ENCODE data around the gene SFT2D1. TPM values are rescaled to one million over a fixed set of nuclear protein-coding genes. Genes with fewer than 3 reads are reported as not detected.

SFT2D1 gene
- total and polyA plus RNA-seq, 9 of the 15 experiments (the other 6 are each of a cell fraction or from before 2014, with no cell fraction given): 54.4 to 140 (median 74.6) TPM

DNA sequence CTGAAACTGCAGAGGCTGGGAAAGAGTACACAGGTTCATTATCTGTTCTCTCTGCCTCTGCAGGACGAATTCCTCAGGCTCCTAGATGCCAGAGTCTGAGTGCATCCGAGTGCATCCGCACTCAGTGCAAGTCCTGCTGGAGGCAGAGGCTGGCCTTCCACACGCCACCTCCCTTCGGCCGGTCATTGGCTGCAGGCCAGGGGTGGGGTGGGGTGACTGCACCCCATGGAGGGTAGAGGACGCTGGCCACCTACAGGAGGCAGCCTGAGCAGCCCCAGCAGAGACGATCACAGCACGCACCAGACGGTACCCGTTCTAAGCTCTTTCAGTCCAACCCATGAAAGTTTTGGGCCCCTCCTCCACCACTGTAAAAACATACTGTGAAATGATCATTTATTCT, 11.7 kb downstream of the SFT2D1 start (continued):
- TF ChIP-seq, protein P1, sequence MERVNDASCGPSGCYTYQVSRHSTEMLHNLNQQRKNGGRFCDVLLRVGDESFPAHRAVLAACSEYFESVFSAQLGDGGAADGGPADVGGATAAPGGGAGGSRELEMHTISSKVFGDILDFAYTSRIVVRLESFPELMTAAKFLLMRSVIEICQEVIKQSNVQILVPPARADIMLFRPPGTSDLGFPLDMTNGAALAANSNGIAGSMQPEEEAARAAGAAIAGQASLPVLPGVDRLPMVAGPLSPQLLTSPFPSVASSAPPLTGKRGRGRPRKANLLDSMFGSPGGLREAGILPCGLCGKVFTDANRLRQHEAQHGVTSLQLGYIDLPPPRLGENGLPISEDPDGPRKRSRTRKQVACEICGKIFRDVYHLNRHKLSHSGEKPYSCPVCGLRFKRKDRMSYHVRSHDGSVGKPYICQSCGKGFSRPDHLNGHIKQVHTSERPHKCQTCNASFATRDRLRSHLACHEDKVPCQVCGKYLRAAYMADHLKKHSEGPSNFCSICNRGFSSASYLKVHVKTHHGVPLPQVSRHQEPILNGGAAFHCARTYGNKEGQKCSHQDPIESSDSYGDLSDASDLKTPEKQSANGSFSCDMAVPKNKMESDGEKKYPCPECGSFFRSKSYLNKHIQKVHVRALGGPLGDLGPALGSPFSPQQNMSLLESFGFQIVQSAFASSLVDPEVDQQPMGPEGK (CRISPR knock-in tag; IDR thresholded peaks at IDR 0.05; ENCODE audit: borderline replicate concordance): no peak
- TF ChIP-seq BRCA1 (IDR thresholded peaks at IDR 0.05) (no peak), BRCA1 (CRISPR knock-in tag; IDR thresholded peaks at IDR 0.05) (no peak), MAX (CRISPR knock-in tag; IDR thresholded peaks at IDR 0.05) (peak; percentile 37; the same call in 1 of the 2 replicates), NCOA1 (IDR thresholded peaks at IDR 0.05; ENCODE audit: low read depth) (no peak), FOXP4 (CRISPR knock-in tag; IDR thresholded peaks at IDR 0.05; ENCODE audit: borderline replicate concordance) (no peak), BRD9 (IDR thresholded peaks at IDR 0.05; ENCODE audit: low read depth, partially characterized antibody) (no peak), RBM39 (optimal IDR thresholded peaks at IDR 0.05; ENCODE audit: low read depth, low read length) (no peak), PREB (CRISPR knock-in tag; IDR thresholded peaks at IDR 0.05) (no peak), SIRT6 (IDR thresholded peaks at IDR 0.05; ENCODE audit: low read depth, low read length) (no peak), ZNF766 (CRISPR knock-in tag; conservative IDR thresholded peaks at IDR 0.05) (no peak), ZBTB7A (IDR thresholded peaks at IDR 0.05; ENCODE audit: borderline replicate concordance, control insufficient read depth, low read depth, low read length) (peak; percentile 49; the same call in 1 of the 2 replicates), ZNF830 (CRISPR knock-in tag; IDR thresholded peaks at IDR 0.05) (no peak), ZNF398 (CRISPR knock-in tag; IDR thresholded peaks at IDR 0.05) (no peak)
- TF ChIP-seq, protein P2, sequence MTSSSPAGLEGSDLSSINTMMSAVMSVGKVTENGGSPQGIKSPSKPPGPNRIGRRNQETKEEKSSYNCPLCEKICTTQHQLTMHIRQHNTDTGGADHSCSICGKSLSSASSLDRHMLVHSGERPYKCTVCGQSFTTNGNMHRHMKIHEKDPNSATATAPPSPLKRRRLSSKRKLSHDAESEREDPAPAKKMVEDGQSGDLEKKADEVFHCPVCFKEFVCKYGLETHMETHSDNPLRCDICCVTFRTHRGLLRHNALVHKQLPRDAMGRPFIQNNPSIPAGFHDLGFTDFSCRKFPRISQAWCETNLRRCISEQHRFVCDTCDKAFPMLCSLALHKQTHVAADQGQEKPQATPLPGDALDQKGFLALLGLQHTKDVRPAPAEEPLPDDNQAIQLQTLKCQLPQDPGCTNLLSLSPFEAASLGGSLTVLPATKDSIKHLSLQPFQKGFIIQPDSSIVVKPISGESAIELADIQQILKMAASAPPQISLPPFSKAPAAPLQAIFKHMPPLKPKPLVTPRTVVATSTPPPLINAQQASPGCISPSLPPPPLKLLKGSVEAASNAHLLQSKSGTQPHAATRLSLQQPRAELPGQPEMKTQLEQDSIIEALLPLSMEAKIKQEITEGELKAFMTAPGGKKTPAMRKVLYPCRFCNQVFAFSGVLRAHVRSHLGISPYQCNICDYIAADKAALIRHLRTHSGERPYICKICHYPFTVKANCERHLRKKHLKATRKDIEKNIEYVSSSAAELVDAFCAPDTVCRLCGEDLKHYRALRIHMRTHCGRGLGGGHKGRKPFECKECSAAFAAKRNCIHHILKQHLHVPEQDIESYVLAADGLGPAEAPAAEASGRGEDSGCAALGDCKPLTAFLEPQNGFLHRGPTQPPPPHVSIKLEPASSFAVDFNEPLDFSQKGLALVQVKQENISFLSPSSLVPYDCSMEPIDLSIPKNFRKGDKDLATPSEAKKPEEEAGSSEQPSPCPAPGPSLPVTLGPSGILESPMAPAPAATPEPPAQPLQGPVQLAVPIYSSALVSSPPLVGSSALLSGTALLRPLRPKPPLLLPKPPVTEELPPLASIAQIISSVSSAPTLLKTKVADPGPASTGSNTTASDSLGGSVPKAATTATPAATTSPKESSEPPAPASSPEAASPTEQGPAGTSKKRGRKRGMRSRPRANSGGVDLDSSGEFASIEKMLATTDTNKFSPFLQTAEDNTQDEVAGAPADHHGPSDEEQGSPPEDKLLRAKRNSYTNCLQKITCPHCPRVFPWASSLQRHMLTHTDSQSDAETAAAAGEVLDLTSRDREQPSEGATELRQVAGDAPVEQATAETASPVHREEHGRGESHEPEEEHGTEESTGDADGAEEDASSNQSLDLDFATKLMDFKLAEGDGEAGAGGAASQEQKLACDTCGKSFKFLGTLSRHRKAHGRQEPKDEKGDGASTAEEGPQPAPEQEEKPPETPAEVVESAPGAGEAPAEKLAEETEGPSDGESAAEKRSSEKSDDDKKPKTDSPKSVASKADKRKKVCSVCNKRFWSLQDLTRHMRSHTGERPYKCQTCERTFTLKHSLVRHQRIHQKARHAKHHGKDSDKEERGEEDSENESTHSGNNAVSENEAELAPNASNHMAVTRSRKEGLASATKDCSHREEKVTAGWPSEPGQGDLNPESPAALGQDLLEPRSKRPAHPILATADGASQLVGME (CRISPR knock-in tag; IDR thresholded peaks at IDR 0.05): no peak
